Measurements from ENCODE around the gene GABARAP. TPM values are rescaled to one million over a fixed set of nuclear protein-coding genes. Genes with fewer than 3 reads are reported as not detected.

GABARAP gene
- total and polyA plus RNA-seq, 2 of the 8 experiments (the other 6 are each of a cell fraction or from before 2014, with no cell fraction given) = 252 to 581 TPM

DNA sequence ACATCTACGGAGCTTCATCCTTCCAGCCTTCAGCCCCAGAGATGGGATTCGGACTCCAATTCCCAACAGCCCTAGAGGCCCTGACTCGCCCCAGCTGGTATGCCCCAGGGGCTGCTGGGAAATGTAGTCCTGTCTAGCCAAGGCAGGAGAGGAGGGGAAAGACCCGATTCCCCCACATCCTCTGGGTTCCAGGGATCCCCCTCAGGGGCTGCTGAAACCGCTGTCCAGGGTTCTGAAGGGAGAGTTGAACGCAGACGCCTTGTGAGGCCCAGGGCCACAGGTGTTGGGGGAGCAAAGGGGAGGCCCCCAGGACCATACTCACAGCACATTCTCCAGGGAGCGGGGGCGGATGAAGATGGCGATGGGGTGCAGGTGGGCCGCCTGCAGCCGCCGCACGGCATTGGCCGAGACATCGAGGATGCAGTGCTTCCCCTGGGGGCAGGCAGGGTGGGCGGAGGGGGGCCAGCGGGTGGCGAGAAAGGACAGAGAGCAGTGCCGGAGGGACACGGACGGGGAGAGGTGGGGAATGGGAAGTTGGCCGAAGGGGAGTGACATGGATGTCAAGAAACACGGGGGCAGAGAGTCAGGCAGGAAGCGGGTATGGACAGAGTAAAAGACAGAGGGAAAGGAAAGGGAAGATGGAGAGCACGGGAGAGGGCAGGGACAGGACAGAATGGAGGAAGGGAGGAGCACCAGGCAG, 50.5 kb downstream of the GABARAP start (continued):
- TF ChIP-seq, protein P1, sequence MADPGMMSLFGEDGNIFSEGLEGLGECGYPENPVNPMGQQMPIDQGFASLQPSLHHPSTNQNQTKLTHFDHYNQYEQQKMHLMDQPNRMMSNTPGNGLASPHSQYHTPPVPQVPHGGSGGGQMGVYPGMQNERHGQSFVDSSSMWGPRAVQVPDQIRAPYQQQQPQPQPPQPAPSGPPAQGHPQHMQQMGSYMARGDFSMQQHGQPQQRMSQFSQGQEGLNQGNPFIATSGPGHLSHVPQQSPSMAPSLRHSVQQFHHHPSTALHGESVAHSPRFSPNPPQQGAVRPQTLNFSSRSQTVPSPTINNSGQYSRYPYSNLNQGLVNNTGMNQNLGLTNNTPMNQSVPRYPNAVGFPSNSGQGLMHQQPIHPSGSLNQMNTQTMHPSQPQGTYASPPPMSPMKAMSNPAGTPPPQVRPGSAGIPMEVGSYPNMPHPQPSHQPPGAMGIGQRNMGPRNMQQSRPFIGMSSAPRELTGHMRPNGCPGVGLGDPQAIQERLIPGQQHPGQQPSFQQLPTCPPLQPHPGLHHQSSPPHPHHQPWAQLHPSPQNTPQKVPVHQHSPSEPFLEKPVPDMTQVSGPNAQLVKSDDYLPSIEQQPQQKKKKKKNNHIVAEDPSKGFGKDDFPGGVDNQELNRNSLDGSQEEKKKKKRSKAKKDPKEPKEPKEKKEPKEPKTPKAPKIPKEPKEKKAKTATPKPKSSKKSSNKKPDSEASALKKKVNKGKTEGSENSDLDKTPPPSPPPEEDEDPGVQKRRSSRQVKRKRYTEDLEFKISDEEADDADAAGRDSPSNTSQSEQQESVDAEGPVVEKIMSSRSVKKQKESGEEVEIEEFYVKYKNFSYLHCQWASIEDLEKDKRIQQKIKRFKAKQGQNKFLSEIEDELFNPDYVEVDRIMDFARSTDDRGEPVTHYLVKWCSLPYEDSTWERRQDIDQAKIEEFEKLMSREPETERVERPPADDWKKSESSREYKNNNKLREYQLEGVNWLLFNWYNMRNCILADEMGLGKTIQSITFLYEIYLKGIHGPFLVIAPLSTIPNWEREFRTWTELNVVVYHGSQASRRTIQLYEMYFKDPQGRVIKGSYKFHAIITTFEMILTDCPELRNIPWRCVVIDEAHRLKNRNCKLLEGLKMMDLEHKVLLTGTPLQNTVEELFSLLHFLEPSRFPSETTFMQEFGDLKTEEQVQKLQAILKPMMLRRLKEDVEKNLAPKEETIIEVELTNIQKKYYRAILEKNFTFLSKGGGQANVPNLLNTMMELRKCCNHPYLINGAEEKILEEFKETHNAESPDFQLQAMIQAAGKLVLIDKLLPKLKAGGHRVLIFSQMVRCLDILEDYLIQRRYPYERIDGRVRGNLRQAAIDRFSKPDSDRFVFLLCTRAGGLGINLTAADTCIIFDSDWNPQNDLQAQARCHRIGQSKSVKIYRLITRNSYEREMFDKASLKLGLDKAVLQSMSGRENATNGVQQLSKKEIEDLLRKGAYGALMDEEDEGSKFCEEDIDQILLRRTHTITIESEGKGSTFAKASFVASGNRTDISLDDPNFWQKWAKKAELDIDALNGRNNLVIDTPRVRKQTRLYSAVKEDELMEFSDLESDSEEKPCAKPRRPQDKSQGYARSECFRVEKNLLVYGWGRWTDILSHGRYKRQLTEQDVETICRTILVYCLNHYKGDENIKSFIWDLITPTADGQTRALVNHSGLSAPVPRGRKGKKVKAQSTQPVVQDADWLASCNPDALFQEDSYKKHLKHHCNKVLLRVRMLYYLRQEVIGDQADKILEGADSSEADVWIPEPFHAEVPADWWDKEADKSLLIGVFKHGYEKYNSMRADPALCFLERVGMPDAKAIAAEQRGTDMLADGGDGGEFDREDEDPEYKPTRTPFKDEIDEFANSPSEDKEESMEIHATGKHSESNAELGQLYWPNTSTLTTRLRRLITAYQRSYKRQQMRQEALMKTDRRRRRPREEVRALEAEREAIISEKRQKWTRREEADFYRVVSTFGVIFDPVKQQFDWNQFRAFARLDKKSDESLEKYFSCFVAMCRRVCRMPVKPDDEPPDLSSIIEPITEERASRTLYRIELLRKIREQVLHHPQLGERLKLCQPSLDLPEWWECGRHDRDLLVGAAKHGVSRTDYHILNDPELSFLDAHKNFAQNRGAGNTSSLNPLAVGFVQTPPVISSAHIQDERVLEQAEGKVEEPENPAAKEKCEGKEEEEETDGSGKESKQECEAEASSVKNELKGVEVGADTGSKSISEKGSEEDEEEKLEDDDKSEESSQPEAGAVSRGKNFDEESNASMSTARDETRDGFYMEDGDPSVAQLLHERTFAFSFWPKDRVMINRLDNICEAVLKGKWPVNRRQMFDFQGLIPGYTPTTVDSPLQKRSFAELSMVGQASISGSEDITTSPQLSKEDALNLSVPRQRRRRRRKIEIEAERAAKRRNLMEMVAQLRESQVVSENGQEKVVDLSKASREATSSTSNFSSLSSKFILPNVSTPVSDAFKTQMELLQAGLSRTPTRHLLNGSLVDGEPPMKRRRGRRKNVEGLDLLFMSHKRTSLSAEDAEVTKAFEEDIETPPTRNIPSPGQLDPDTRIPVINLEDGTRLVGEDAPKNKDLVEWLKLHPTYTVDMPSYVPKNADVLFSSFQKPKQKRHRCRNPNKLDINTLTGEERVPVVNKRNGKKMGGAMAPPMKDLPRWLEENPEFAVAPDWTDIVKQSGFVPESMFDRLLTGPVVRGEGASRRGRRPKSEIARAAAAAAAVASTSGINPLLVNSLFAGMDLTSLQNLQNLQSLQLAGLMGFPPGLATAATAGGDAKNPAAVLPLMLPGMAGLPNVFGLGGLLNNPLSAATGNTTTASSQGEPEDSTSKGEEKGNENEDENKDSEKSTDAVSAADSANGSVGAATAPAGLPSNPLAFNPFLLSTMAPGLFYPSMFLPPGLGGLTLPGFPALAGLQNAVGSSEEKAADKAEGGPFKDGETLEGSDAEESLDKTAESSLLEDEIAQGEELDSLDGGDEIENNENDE (IDR thresholded peaks at IDR 0.05; ENCODE audit: insufficient replicate concordance, low read length) = no peak
- TF ChIP-seq, protein P2, sequence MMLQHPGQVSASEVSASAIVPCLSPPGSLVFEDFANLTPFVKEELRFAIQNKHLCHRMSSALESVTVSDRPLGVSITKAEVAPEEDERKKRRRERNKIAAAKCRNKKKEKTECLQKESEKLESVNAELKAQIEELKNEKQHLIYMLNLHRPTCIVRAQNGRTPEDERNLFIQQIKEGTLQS (IDR thresholded peaks at IDR 0.05; ENCODE audit: insufficient read depth, low read depth, low read length) = no peak
- TF ChIP-seq NRF1 (IDR thresholded peaks at IDR 0.05; ENCODE audit: low read depth, low read length) = no peak
- TF ChIP-seq KDM4A (IDR thresholded peaks at IDR 0.05; ENCODE audit: low read depth, low read length, severe bottlenecking) = no peak
- TF ChIP-seq, protein P3, sequence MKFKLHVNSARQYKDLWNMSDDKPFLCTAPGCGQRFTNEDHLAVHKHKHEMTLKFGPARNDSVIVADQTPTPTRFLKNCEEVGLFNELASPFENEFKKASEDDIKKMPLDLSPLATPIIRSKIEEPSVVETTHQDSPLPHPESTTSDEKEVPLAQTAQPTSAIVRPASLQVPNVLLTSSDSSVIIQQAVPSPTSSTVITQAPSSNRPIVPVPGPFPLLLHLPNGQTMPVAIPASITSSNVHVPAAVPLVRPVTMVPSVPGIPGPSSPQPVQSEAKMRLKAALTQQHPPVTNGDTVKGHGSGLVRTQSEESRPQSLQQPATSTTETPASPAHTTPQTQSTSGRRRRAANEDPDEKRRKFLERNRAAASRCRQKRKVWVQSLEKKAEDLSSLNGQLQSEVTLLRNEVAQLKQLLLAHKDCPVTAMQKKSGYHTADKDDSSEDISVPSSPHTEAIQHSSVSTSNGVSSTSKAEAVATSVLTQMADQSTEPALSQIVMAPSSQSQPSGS (IDR thresholded peaks at IDR 0.05; ENCODE audit: low read length) = 0 out of 2 replicates have a peak, but pooled peaks have one; percentile 39
- no peak for TF ChIP-seq RBBP5 (IDR thresholded peaks at IDR 0.05; ENCODE audit: borderline replicate concordance, low read depth, low read length)
- TF ChIP-seq BACH1 (IDR thresholded peaks at IDR 0.05; ENCODE audit: low read length) = no peak
